BE2C (cell line): ENCODE measurements around the gene P3H2.

Experiments used
- DNase-seq: peaks from one replicate; pipeline ENCODE4 v3.0.0-alpha.2; 2020
- H3K27me3 ChIP-seq: fragments of 250-450 bp; sonication (Bioruptor Pico); 2 replicates; pipeline ENCODE4 v1.5.1; 2020; ENCODE audit warnings: mild to moderate bottlenecking
- H3K36me3 ChIP-seq: fragments of 250-450 bp; sonication (Bioruptor Pico); 2 replicates; pipeline ENCODE4 v1.5.1; 2020; ENCODE audit warnings: mild to moderate bottlenecking
- H3K4me1 ChIP-seq: fragments of 250-450 bp; sonication (Bioruptor Pico); 2 replicates; pipeline ENCODE4 v1.5.1; 2020
- H3K4me3 ChIP-seq: 2 replicates; pipeline ENCODE4 v1.5.1; 2011; ENCODE audit warnings: low read depth, low read length
- H3K9me3 ChIP-seq: fragments of 250-450 bp; sonication (Bioruptor Pico); 2 replicates; pipeline ENCODE4 v1.5.1; 2020
- CTCF ChIP-seq: IDR thresholded peaks from 2 replicates; pipeline ENCODE4 v1.5.1; 2012; ENCODE audit warnings: mild to moderate bottlenecking, low read depth, low read length

P3H2 gene

GRCh38 chr3:190012784-190013183 lies 107.9 kb downstream of the P3H2 start:
- no peak for TF ChIP-seq CTCF
- Histone ChIP-seq H3K4me3 (no peak overlapping the region), H3K9me3 (no peaks in the 10 kb centered on the region), H3K36me3 (no peaks in the 10 kb centered on the region), H3K4me1 (no peaks in the 10 kb centered on the region), H3K27me3 (no peaks in the 10 kb centered on the region)
- no peak for DNase-seq

GRCh38 chr3:190012314-190012782 lies 108.3 kb downstream of the P3H2 start:
- Histone ChIP-seq H3K4me3 (no peak overlapping the region), H3K4me1 (no peaks in the 10 kb centered on the region)
- no peak for DNase-seq

GRCh38 chr3:190010486-190010885 lies 110.2 kb downstream of the P3H2 start:
- TF ChIP-seq CTCF: no peak
- no peaks in the 10 kb centered on the region for H3K27me3 ChIP-seq
- no peaks in the 10 kb centered on the region for H3K4me1 ChIP-seq
- no peaks in the 10 kb centered on the region for H3K36me3 ChIP-seq
- no peak for DNase-seq
- H3K9me3 ChIP-seq: no peaks in the 10 kb centered on the region
- H3K4me3 ChIP-seq: no peak overlapping the region

More at GRCh38 chr3:190012314-190012782, 108.3 kb downstream of the P3H2 start:
- no peaks in the 10 kb centered on the region for H3K9me3 ChIP-seq
- H3K27me3 ChIP-seq: no peaks in the 10 kb centered on the region
- H3K36me3 ChIP-seq: no peaks in the 10 kb centered on the region
- no peak for TF ChIP-seq CTCF

- H3K4me1 ChIP-seq: no peaks in the 10 kb centered on the region
- no peaks in the 10 kb centered on the region for H3K27me3 ChIP-seq
- no peaks in the 10 kb centered on the region for H3K36me3 ChIP-seq
- no peak for TF ChIP-seq CTCF
- no peak for DNase-seq
- no peak overlapping the region for H3K4me3 ChIP-seq
- no peaks in the 10 kb centered on the region for H3K9me3 ChIP-seq
Measured at GRCh38 chr3:190009614-190010013, 111.1 kb downstream of the P3H2 start.

- TF ChIP-seq CTCF: no peak
- DNase-seq: no peak
- no peaks in the 10 kb centered on the region for H3K4me1 ChIP-seq
- H3K27me3 ChIP-seq: no peaks in the 10 kb centered on the region
- no peaks in the 10 kb centered on the region for H3K36me3 ChIP-seq
- H3K4me3 ChIP-seq: no peak overlapping the region
- H3K9me3 ChIP-seq: no peaks in the 10 kb centered on the region
Measured at GRCh38 chr3:190008432-190008831, 112.3 kb downstream of the P3H2 start.

GRCh38 chr3:190005343-190006113 lies 115.2 kb downstream of the P3H2 start:
- Histone ChIP-seq H3K4me3 (no peak overlapping the region), H3K27me3 (no peaks in the 10 kb centered on the region), H3K4me1 (no peaks in the 10 kb centered on the region), H3K9me3 (no peaks in the 10 kb centered on the region), H3K36me3 (no peaks in the 10 kb centered on the region)
- TF ChIP-seq CTCF: no peak
- DNase-seq: no peak
